ENCODE measurements around the gene FUBP1.

- TF ChIP-seq CTCF (IDR thresholded peaks at IDR 0.05) (no peak), POLR2A (IDR thresholded peaks at IDR 0.05) (no peak)
Measured at GRCh38 chr1:77986810-77987209, 7.9 kb upstream of the FUBP1 start.
